Subcutaneous abdominal adipose tissue (tissue), 5 donors: ENCODE measurements around the gene DHRS9.
A peak's percentile ranks its signal among the peaks of the same experiment; 100 is the strongest.
"Not testable (repeated sequence)": the region's sequence is repeated elsewhere in the genome, so short reads cannot be mapped to it uniquely, and the experiment has no call there.

Experiments
- H3K27ac ChIP-seq: one replicate; pipeline ENCODE4 v1.7.0; 2013; ENCODE audit warnings: low read depth, mild to moderate bottlenecking, inconsistent platforms, low read length, moderate library complexity
- H3K27me3 ChIP-seq, 5 donors: one replicate each; pipeline ENCODE4 v1.7.0; 2013; ENCODE audit warnings: low read length in 5 of 5, inconsistent platforms in 1 of 5; ENCODE audit not compliant: control insufficient read depth in 5 of 5, insufficient read depth in 4 of 5
- H3K36me3 ChIP-seq, 5 donors: one replicate each; pipeline ENCODE4 v1.7.0; 2013; ENCODE audit warnings: low read length in 5 of 5; ENCODE audit not compliant: control insufficient read depth in 5 of 5, insufficient read depth in 5 of 5
- H3K4me1 ChIP-seq, 5 donors: one replicate each; pipeline ENCODE4 v1.7.0; 2013; ENCODE audit warnings: low read length in 5 of 5, mild to moderate bottlenecking in 3 of 5, moderate library complexity in 1 of 5; ENCODE audit not compliant: control insufficient read depth in 5 of 5, insufficient read depth in 5 of 5
- H3K4me3 ChIP-seq, 5 donors: one replicate each; pipeline ENCODE4 v1.7.0; 2013; ENCODE audit warnings: low read length in 5 of 5, low read depth in 1 of 5
- H3K9ac ChIP-seq, 5 donors: one replicate each; pipeline ENCODE4 v1.7.0; 2013; ENCODE audit warnings: low read length in 5 of 5, mild to moderate bottlenecking in 4 of 5, moderate library complexity in 3 of 5
- H3K9me3 ChIP-seq, 5 donors: one replicate each; pipeline ENCODE4 v1.7.0; 2013; ENCODE audit warnings: low read length in 5 of 5; ENCODE audit not compliant: control insufficient read depth in 5 of 5
- donor health status: healthy.
- donor health status: healthy.
- donor health status: healthy.
- donor health status: healthy.
- donor health status: healthy.

DHRS9 gene

GRCh38 chr2:169038338-169038757 is 31.0 kb upstream of the DHRS9 start:
- Histone ChIP-seq H3K27ac (no peak overlapping the region), H3K9me3 (peaks cover 0 to 16% (median 6%) of the 10 kb centered on the region in 5 donors), H3K4me1 (peaks cover 0 to 6% (median 0%) of the 10 kb centered on the region in 5 donors), H3K9ac (no peak overlapping the region), H3K27me3 (no peaks in the 10 kb centered on the region), H3K36me3 (no peaks in the 10 kb centered on the region), H3K4me3 (no peak overlapping the region)

- Histone ChIP-seq H3K36me3 (no peaks in the 10 kb centered on the region), H3K9ac (no peak overlapping the region), H3K27ac (no peak overlapping the region), H3K27me3 (no peaks in the 10 kb centered on the region), H3K4me1 (peaks cover 0 to 6% (median 0%) of the 10 kb centered on the region in 5 donors), H3K4me3 (no peak overlapping the region), H3K9me3 (peaks cover 0 to 13% (median 6%) of the 10 kb centered on the region in 5 donors)
Observed at GRCh38 chr2:169039702-169040101, 29.7 kb upstream of the DHRS9 start.

- Histone ChIP-seq H3K36me3 (no peaks in the 10 kb centered on the region), H3K9me3 (peaks cover 0 to 13% (median 6%) of the 10 kb centered on the region in 5 donors), H3K4me1 (peaks cover 0 to 6% (median 2%) of the 10 kb centered on the region in 5 donors), H3K4me3 (no peak overlapping the region), H3K27ac (no peak overlapping the region), H3K9ac (no peak overlapping the region), H3K27me3 (no peaks in the 10 kb centered on the region)
Observed at GRCh38 chr2:169041594-169041993, 27.8 kb upstream of the DHRS9 start.

- Histone ChIP-seq H3K9me3 (peaks cover 0 to 13% (median 6%) of the 10 kb centered on the region in 5 donors), H3K9ac (no peak overlapping the region), H3K36me3 (no peaks in the 10 kb centered on the region), H3K4me3 (no peak overlapping the region), H3K4me1 (peaks cover 0 to 9% (median 2%) of the 10 kb centered on the region in 5 donors), H3K27ac (no peak overlapping the region), H3K27me3 (no peaks in the 10 kb centered on the region)
Observed at GRCh38 chr2:169042856-169043255, 26.5 kb upstream of the DHRS9 start.

- Histone ChIP-seq H3K9ac (no peak overlapping the region), H3K36me3 (no peaks in the 10 kb centered on the region), H3K9me3 (peaks cover 0 to 13% (median 6%) of the 10 kb centered on the region in 5 donors), H3K4me1 (peaks cover 0 to 3% (median 2%) of the 10 kb centered on the region in 5 donors), H3K27me3 (no peaks in the 10 kb centered on the region), H3K27ac (no peak overlapping the region), H3K4me3 (no peak overlapping the region)
Observed at GRCh38 chr2:169046440-169047151, 22.8 kb upstream of the DHRS9 start.

GRCh38 chr2:169047256-169048250 is 21.8 kb upstream of the DHRS9 start:
- Histone ChIP-seq H3K9ac (no peak overlapping the region), H3K9me3 (peaks cover 0 to 5% (median under 1%) of the 10 kb centered on the region in 5 donors), H3K27ac (no peak overlapping the region), H3K4me3 (no peak overlapping the region), H3K27me3 (no peaks in the 10 kb centered on the region), H3K36me3 (no peaks in the 10 kb centered on the region), H3K4me1 (peaks cover 0 to 3% (median 2%) of the 10 kb centered on the region in 5 donors)

GRCh38 chr2:169049142-169049541 is 20.2 kb upstream of the DHRS9 start:
- H3K9ac ChIP-seq: no peak overlapping the region
- no peaks in the 10 kb centered on the region for H3K36me3 ChIP-seq
- no peak overlapping the region for H3K27ac ChIP-seq
- H3K4me3 ChIP-seq: no peak overlapping the region
- H3K9me3 ChIP-seq: peaks cover 0 to 3% (median 0%) of the 10 kb centered on the region in 5 donors
- H3K27me3 ChIP-seq: no peaks in the 10 kb centered on the region
- H3K4me1 ChIP-seq: peaks cover 0 to 3% (median 2%) of the 10 kb centered on the region in 5 donors

- Histone ChIP-seq H3K36me3 (no peaks in the 10 kb centered on the region), H3K4me1 (peaks cover 0 to 3% (median 2%) of the 10 kb centered on the region in 5 donors), H3K27me3 (no peaks in the 10 kb centered on the region), H3K9ac (no peak overlapping the region), H3K9me3 (peaks cover 0 to 18% (median 13%) of the 10 kb centered on the region in 5 donors), H3K27ac (no peak overlapping the region), H3K4me3 (no peak overlapping the region)
Observed at GRCh38 chr2:169050476-169051240, 18.7 kb upstream of the DHRS9 start.

GRCh38 chr2:169054575-169054974 is 14.8 kb upstream of the DHRS9 start:
- not testable (repeated sequence) for H3K36me3 ChIP-seq
- peaks cover 0 to 26% (median 20%) of the 10 kb centered on the region in 5 donors for H3K9me3 ChIP-seq

More at GRCh38 chr2:169054575-169054974, 14.8 kb upstream of the DHRS9 start:
- not testable (repeated sequence) for H3K27ac ChIP-seq, H3K9ac ChIP-seq, H3K4me1 ChIP-seq, H3K27me3 ChIP-seq
- peak overlapping the region in 1 of 5 donors; percentile 15 for H3K4me3 ChIP-seq
